Activated gamma-delta T cell treated with anti-CD3 and anti-CD28 coated beads, Interleukin-2, amount 50 U/mL, for 16 hours (primary cell): Measurements from ENCODE around the gene COBLL1.
"Not testable (repeated sequence)": the region's sequence is repeated elsewhere in the genome, so short reads cannot be mapped to it uniquely, and the experiment has no call there.

Source experiments
- DNase-seq: peaks from one replicate; pipeline ENCODE4 v3.0.0-alpha.2; 2020; ENCODE audit warnings: low read depth

The COBLL1 gene

GRCh38 chr2:164859906-164860693, 18.5 kb upstream of the COBLL1 start:
- not testable (repeated sequence) for DNase-seq

GRCh38 chr2:164859251-164859818, 17.7 kb upstream of the COBLL1 start:
- DNase-seq, result no peak

- no peak for DNase-seq
Observed at GRCh38 chr2:164852086-164852485, 10.5 kb upstream of the COBLL1 start.

GRCh38 chr2:164850235-164850634, 8.6 kb upstream of the COBLL1 start:
- DNase-seq, result no peak

- no peak for DNase-seq
Observed at GRCh38 chr2:164849506-164849905, 7.9 kb upstream of the COBLL1 start.

- DNase-seq, result no peak
Observed at GRCh38 chr2:164847981-164848741, 6.5 kb upstream of the COBLL1 start.

GRCh38 chr2:164847291-164847690, 5.7 kb upstream of the COBLL1 start:
- DNase-seq, result no peak

- no peak for DNase-seq
Observed at GRCh38 chr2:164846276-164846675, 4.7 kb upstream of the COBLL1 start.

- no peak for DNase-seq
Observed at GRCh38 chr2:164843346-164843911, 1.8 kb upstream of the COBLL1 start.

GRCh38 chr2:164842624-164842966, 972 bp upstream of the COBLL1 start:
- no peak for DNase-seq

GRCh38 chr2:164840930-164841718, 499 bp downstream of the COBLL1 start:
- DNase-seq, result no peak

- DNase-seq, result no peak
Observed at GRCh38 chr2:164840458-164840929, 1.1 kb downstream of the COBLL1 start.

GRCh38 chr2:164839914-164840457, 1.6 kb downstream of the COBLL1 start:
- DNase-seq, result no peak

- no peak for DNase-seq
Observed at GRCh38 chr2:164837807-164838206, 3.8 kb downstream of the COBLL1 start.

- no peak for DNase-seq
Observed at GRCh38 chr2:164836907-164837306, 4.7 kb downstream of the COBLL1 start.

GRCh38 chr2:164835302-164835701, 6.3 kb downstream of the COBLL1 start:
- DNase-seq, result no peak

GRCh38 chr2:164831887-164832286, 9.7 kb downstream of the COBLL1 start:
- no peak for DNase-seq

- DNase-seq, result no peak
Observed at GRCh38 chr2:164831180-164831579, 10.4 kb downstream of the COBLL1 start.

- DNase-seq, result no peak
Observed at GRCh38 chr2:164826293-164827243, 15.1 kb downstream of the COBLL1 start.

GRCh38 chr2:164824872-164825271, 16.8 kb downstream of the COBLL1 start:
- no peak for DNase-seq
